Keratinocyte (primary cell): ENCODE measurements around the gene B4GALT2. TPM values are rescaled to one million over a fixed set of nuclear protein-coding genes. Genes with fewer than 3 reads are reported as not detected.

Experiments
- DNase-seq: peaks from one replicate; pipeline ENCODE4 v3.0.0-alpha.2; 2011; ENCODE audit warnings: low read depth, missing footprints, low spot score
- FAIRE-seq: peaks from 2 replicates; lab custom pipeline; 2011; peaks lifted over from hg19 to GRCh38; lab: Jason Lieb, UNC
- H2AFZ ChIP-seq: 2 replicates; pipeline ENCODE4 v1.6.0; 2012; ENCODE audit warnings: low read length, control low read depth, inconsistent platforms; ENCODE audit not compliant: control insufficient read depth
- H3K27ac ChIP-seq: 2 replicates; pipeline ENCODE4 v1.5.1; 2011; ENCODE audit warnings: low read length; ENCODE audit not compliant: control insufficient read depth, insufficient read depth
- H3K27me3 ChIP-seq: 3 replicates; pipeline ENCODE4 v1.6.0; 2011; ENCODE audit warnings: low read length; ENCODE audit not compliant: control insufficient read depth, insufficient read depth; ENCODE audit errors: extremely low read depth
- H3K36me3 ChIP-seq, 2 experiments: 2 replicates in 1 of 2; 3 replicates in 1 of 2; pipeline ENCODE4 v1.5.1; 2011; ENCODE audit warnings: low read length in 2 of 2, mild to moderate bottlenecking in 1 of 2; ENCODE audit not compliant: control insufficient read depth in 2 of 2, insufficient read depth in 2 of 2; ENCODE audit errors: extremely low read depth in 1 of 2
- H3K4me1 ChIP-seq: 3 replicates; pipeline ENCODE4 v1.5.1; 2011; ENCODE audit warnings: low read length; ENCODE audit not compliant: control insufficient read depth, insufficient read depth; ENCODE audit errors: extremely low read depth
- H3K4me2 ChIP-seq: 3 replicates; pipeline ENCODE4 v1.6.0; 2011; ENCODE audit warnings: low read depth, low read length; ENCODE audit not compliant: control insufficient read depth, insufficient read depth; ENCODE audit errors: extremely low read depth
- H3K4me3 ChIP-seq, 3 experiments: fragments of 200-600 bp in 1 of 3; sonication (generic) in 1 of 3; 2 replicates in 2 of 3; 3 replicates in 1 of 3; pipeline ENCODE4 v1.5.1; 2011 to 2016; ENCODE audit warnings: low read length in 3 of 3, mild to moderate bottlenecking in 3 of 3, control low read depth in 2 of 3, inconsistent platforms in 1 of 3, low read depth in 1 of 3, mixed read lengths in 1 of 3, mixed run types in 1 of 3, moderate library complexity in 1 of 3; ENCODE audit not compliant: control insufficient read depth in 2 of 3, insufficient read depth in 2 of 3; ENCODE audit errors: extremely low read depth in 1 of 3
- H3K79me2 ChIP-seq: 2 replicates; pipeline ENCODE4 v1.6.0; 2012; ENCODE audit warnings: low read length; ENCODE audit not compliant: control insufficient read depth, insufficient read depth
- H3K9ac ChIP-seq: 3 replicates; pipeline ENCODE4 v1.6.0; 2011; ENCODE audit warnings: low read length; ENCODE audit not compliant: control insufficient read depth, insufficient read depth; ENCODE audit errors: extremely low read depth
- H3K9me1 ChIP-seq: 3 replicates; pipeline ENCODE4 v1.6.0; 2011; ENCODE audit warnings: low read length; ENCODE audit not compliant: control insufficient read depth, insufficient read depth; ENCODE audit errors: extremely low read depth
- H3K9me3 ChIP-seq: 2 replicates; pipeline ENCODE4 v1.5.1; 2012; ENCODE audit warnings: low read depth, low read length; ENCODE audit not compliant: control insufficient read depth
- H4K20me1 ChIP-seq: 3 replicates; pipeline ENCODE4 v1.6.0; 2011; ENCODE audit warnings: low read length; ENCODE audit not compliant: control insufficient read depth, insufficient read depth; ENCODE audit errors: extremely low read depth
- EZH2 ChIP-seq: IDR thresholded peaks from one replicate; pipeline ENCODE4 v1.6.1; 2012; ENCODE audit warnings: inconsistent platforms, mild to moderate bottlenecking, low read length, moderate library complexity
- dilution Hi-C: fragments of 300-500 bp; cut with MboI; formaldehyde crosslinking; loops from one replicate; pipeline ENCODE4 v1.7.0; 2020; ENCODE audit warnings: low sequenced_read_pairs; ENCODE audit not compliant: extremely low pct_ligation_motif_present
- polyA plus RNA-seq, 5 experiments: library from polyadenylated mRNA; depleted of rRNA in 3 of 5; stranded (reverse) in 3 of 5; stranded (forward) in 1 of 5; unstranded in 1 of 5; fragments of >200 nt; gene quantifications; 1 replicate in 1 of 5; 2 replicates in 3 of 5; 3 replicates in 1 of 5; pipeline versions ENCODE4 v1.2.1 to v1.2.3, GENCODE V29; 2011 to 2012; ENCODE audit warnings: missing spikeins in 2 of 5, low read depth in 1 of 5, low replicate concordance in 1 of 5
- TF ChIP-seq, protein P1 (sequence below), 3 experiments: IDR thresholded peaks in 1 of 3; conservative IDR thresholded peaks in 1 of 3; optimal IDR thresholded peaks in 1 of 3; 2 replicates in 2 of 3; 3 replicates in 1 of 3; pipeline versions ENCODE3 to v1.5.1; 2011; ENCODE audit warnings: low read length in 3 of 3, mild to moderate bottlenecking in 3 of 3, moderate library complexity in 2 of 3, control low read depth in 1 of 3, inconsistent platforms in 1 of 3; ENCODE audit not compliant: insufficient read depth in 2 of 3; ENCODE audit errors: extremely low read depth in 1 of 3

B4GALT2 gene
- polyA plus RNA-seq, 1 donor (not counting 4 experiments of a cell fraction or from before 2014, with no cell fraction given) = 39.6 TPM

DNA sequence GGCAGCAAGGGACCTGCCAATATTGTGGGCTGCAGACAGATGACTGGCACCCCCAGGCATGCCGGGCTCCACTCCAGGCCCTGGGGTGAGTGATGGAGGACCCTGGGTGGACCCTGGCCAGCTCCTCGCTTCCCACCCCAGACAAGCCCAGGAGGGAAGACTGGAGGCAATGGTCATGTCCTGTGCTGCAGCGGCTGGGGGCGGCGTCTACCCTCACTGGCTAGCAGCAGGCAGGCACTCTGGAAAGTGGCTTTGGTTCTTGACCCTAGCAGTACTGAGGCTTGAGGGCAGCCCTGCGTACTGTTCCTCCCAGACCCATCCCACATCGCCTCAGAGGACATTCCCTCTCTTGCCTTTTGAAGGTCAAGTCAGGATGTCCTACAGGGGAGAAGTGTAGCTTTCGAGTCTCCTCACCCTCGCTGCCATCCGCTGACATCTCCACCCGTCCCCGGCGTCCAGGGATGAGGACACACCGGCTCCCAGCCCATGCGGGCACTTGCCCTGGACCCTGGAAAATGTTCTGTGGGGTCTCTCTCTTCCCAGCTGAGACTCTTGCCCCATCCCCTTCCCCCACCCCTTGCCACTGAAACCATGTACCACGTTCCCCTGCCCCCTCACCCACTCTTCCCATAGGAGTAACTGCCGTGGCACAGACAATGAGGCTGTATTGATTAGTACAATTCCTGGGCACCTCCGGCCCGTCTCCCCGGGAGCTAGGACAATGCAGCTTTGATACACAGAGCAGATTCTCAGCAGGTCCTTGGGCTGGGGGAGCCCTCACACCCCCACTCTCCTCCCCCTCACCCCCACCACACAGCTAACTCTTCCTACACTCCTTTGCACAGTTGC lies 37.3 kb downstream of the B4GALT2 start:
- Histone ChIP-seq H3K27me3 (no peaks in the 10 kb centered on the region), H3K36me3 (peaks cover 2 to 9% of the 10 kb centered on the region in 2 experiments), H3K9me1 (no peaks in the 10 kb centered on the region), H3K79me2 (no peaks in the 10 kb centered on the region), H3K9me3 (no peaks in the 10 kb centered on the region), H3K4me2 (no peak overlapping the region), H3K9ac (no peak overlapping the region), H3K27ac (no peak overlapping the region), H3K4me3 (no peak overlapping the region), H2AFZ (no peak overlapping the region), H3K4me1 (no peaks in the 10 kb centered on the region), H4K20me1 (peaks cover 3% of the 10 kb centered on the region)
- TF ChIP-seq, protein P1, sequence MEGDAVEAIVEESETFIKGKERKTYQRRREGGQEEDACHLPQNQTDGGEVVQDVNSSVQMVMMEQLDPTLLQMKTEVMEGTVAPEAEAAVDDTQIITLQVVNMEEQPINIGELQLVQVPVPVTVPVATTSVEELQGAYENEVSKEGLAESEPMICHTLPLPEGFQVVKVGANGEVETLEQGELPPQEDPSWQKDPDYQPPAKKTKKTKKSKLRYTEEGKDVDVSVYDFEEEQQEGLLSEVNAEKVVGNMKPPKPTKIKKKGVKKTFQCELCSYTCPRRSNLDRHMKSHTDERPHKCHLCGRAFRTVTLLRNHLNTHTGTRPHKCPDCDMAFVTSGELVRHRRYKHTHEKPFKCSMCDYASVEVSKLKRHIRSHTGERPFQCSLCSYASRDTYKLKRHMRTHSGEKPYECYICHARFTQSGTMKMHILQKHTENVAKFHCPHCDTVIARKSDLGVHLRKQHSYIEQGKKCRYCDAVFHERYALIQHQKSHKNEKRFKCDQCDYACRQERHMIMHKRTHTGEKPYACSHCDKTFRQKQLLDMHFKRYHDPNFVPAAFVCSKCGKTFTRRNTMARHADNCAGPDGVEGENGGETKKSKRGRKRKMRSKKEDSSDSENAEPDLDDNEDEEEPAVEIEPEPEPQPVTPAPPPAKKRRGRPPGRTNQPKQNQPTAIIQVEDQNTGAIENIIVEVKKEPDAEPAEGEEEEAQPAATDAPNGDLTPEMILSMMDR (optimal IDR thresholded peaks at IDR 0.05 in 1 of 3, IDR thresholded peaks at IDR 0.05 in 1 of 3, conservative IDR thresholded peaks at IDR 0.05 in 1 of 3; ENCODE audit: extremely low read depth in 1 of 3, insufficient read depth in 2 of 3, low read length in 3 of 3) = no peak
- no peak for TF ChIP-seq EZH2
- dilution Hi-C loops = no loop called here
- FAIRE-seq (no peak), DNase-seq (no peak)

DNA sequence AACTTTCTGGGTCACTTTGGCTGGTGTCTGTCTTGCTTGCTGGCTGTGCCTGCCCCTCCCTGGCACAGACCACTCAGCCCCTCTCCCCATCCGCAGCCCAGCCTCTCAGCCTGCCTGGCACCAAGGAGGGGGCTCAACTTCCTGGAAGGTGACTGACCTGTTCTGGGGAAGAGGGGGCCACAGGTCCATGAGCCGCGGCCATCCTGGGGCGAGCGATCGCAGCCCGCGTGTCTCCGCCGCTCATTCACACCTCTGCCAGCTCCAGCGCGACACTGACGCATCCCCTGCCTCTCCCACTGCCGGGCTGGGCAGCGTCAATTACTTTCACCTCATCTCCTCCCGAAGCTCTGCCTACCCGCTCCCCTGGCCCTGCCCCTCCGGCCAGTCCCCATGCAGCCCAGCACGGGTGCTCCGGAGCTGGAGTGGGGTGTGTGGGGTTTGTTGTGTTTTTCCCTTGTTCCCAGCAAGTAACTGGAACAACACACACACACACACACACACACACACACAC lies 37.9 kb downstream of the B4GALT2 start:
- Histone ChIP-seq H3K79me2 (no peaks in the 10 kb centered on the region), H2AFZ (no peak overlapping the region), H3K4me3 (no peak overlapping the region), H3K9me1 (no peaks in the 10 kb centered on the region), H4K20me1 (peaks cover 3% of the 10 kb centered on the region), H3K27ac (no peak overlapping the region), H3K27me3 (no peaks in the 10 kb centered on the region), H3K4me1 (no peaks in the 10 kb centered on the region), H3K9ac (no peak overlapping the region), H3K4me2 (no peak overlapping the region), H3K36me3 (peaks cover 2 to 9% of the 10 kb centered on the region in 2 experiments), H3K9me3 (no peaks in the 10 kb centered on the region)
- dilution Hi-C loops = no loop called here
- FAIRE-seq = no peak
- TF ChIP-seq, protein P1 (optimal IDR thresholded peaks at IDR 0.05 in 1 of 3, IDR thresholded peaks at IDR 0.05 in 1 of 3, conservative IDR thresholded peaks at IDR 0.05 in 1 of 3; ENCODE audit: extremely low read depth in 1 of 3, insufficient read depth in 2 of 3, low read length in 3 of 3) = no peak
- TF ChIP-seq EZH2 = no peak
- DNase-seq = no peak
